Natural killer cell (primary cell): Measurements from ENCODE around the gene IFT52. TPM values are rescaled to one million over a fixed set of nuclear protein-coding genes. Genes with fewer than 3 reads are reported as not detected.

Experiments
- ATAC-seq, 3 donors: fragments of 150-1000 bp in 2 of 3; fragments of 200-7000 bp in 1 of 3; cut with Tn5 transposase; 1 replicate in 1 of 3; 2 replicates in 2 of 3; pipeline ENCODE4 v1.10.0; 2021; ENCODE audit warnings: mild to moderate bottlenecking in 2 of 3, moderate library complexity in 2 of 3
- DNase-seq, 2 donors: peaks; one replicate each; pipeline versions ENCODE4 v3.0.0 to v3.0.0-alpha.2; 2013 to 2021; ENCODE audit warnings: mixed read lengths in 1 of 2
- H3K27ac ChIP-seq: one replicate; pipeline ENCODE4 v1.5.1; 2013; ENCODE audit warnings: mild to moderate bottlenecking, low read length
- H3K27me3 ChIP-seq: one replicate; pipeline ENCODE4 v1.6.1; 2013; ENCODE audit warnings: low read length; ENCODE audit not compliant: control insufficient read depth, insufficient read depth
- H3K36me3 ChIP-seq: one replicate; pipeline ENCODE4 v1.6.1; 2013; ENCODE audit warnings: low read length; ENCODE audit not compliant: control insufficient read depth, insufficient read depth
- H3K4me1 ChIP-seq: one replicate; pipeline ENCODE4 v1.6.1; 2013; ENCODE audit warnings: low read length; ENCODE audit not compliant: control insufficient read depth, insufficient read depth
- H3K4me3 ChIP-seq: one replicate; pipeline ENCODE4 v1.5.1; 2013; ENCODE audit warnings: low read length
- H3K9me3 ChIP-seq: one replicate; pipeline ENCODE4 v1.6.1; 2013; ENCODE audit warnings: low read length; ENCODE audit not compliant: control insufficient read depth, insufficient read depth
- H3K27ac Mint-ChIP-seq, 2 donors: one replicate each; pipeline ENCODE4 v1.8.0; 2022; ENCODE audit warnings: mild to moderate bottlenecking in 2 of 2, mixed read lengths in 2 of 2, moderate library complexity in 1 of 2
- H3K27me3 Mint-ChIP-seq, 2 donors: one replicate each; pipeline ENCODE4 v1.8.0; 2022; ENCODE audit warnings: low read depth in 2 of 2, mixed read lengths in 2 of 2
- H3K36me3 Mint-ChIP-seq: one replicate; pipeline ENCODE4 v1.8.0; 2022; ENCODE audit warnings: mixed read lengths
- H3K4me1 Mint-ChIP-seq, 2 donors: one replicate each; pipeline ENCODE4 v1.8.0; 2022; ENCODE audit warnings: mixed read lengths in 2 of 2
- H3K4me3 Mint-ChIP-seq: one replicate; pipeline ENCODE4 v1.8.0; 2022; ENCODE audit warnings: mild to moderate bottlenecking, moderate library complexity, mixed read lengths
- H3K9me3 Mint-ChIP-seq, 2 donors: one replicate each; pipeline ENCODE4 v1.8.0; 2022; ENCODE audit warnings: mixed read lengths in 2 of 2
- WGBS: methylation state at CpG from one replicate; pipeline ENCODE4 v1.1.7; 2013; ENCODE audit warnings: missing lambda C conversion rate; ENCODE audit not compliant: insufficient coverage; 5-methylcytosine and 5-hydroxymethylcytosine counted together
- intact Hi-C: fragments of 100-400 bp; cut with micrococcal nuclease; formaldehyde crosslinking; loops from one replicate; pipeline ENCODE4 v1.14.2; 2022
- total RNA-seq, 4 donors: library from RNA; stranded (reverse); fragments of 120-200 nt in 1 of 4; gene quantifications; one replicate each; pipeline versions ENCODE4 v1.2.3 to v1.2.4, GENCODE V29; 2013 to 2022
- TF ChIP-seq, protein P1 (sequence below): fragments of 200-600 bp; IDR thresholded peaks from one replicate; pipeline ENCODE4 v1.8.0; 2022; ENCODE audit warnings: antibody characterized with exemption

The IFT52 gene
- total RNA-seq, 3 donors from 2014 or later (not counting 1 experiment from before 2014, with no cell fraction given) = 21.5 to 26.1 (median 22.4) TPM

DNA sequence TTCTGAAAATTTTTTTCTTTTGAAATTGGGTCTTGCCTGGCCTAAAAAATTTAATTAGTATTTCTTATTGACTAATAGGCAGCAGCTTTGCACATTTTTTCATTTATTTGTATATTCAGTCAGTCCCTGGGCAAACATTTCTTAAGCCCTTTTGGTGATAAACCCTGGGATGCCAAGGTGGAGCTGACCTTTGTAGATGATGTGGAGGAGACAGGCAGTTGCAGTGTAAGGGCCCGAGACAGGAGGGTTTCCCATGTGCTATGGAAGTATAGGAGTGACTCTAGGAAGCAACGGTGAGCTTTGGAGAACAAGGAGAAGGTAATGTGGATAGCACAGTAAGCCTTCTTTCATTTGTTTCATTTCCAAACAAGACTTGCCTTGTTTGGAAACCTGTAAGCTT is 79.7 kb downstream of the IFT52 start:
- ATAC-seq (no peak), DNase-seq (no peak)
- WGBS = 98% methylated on average over 2 of the region's 2 CpGs
- Mint-ChIP-seq H3K4me3 (no peak overlapping the region), H3K36me3 (no peaks in the 10 kb centered on the region), H3K27me3 (peaks cover 4 to 5% of the 10 kb centered on the region in 2 donors), H3K27ac (no peak overlapping the region), H3K4me1 (no peaks in the 10 kb centered on the region), H3K9me3 (no peaks in the 10 kb centered on the region)
- TF ChIP-seq, protein P1, sequence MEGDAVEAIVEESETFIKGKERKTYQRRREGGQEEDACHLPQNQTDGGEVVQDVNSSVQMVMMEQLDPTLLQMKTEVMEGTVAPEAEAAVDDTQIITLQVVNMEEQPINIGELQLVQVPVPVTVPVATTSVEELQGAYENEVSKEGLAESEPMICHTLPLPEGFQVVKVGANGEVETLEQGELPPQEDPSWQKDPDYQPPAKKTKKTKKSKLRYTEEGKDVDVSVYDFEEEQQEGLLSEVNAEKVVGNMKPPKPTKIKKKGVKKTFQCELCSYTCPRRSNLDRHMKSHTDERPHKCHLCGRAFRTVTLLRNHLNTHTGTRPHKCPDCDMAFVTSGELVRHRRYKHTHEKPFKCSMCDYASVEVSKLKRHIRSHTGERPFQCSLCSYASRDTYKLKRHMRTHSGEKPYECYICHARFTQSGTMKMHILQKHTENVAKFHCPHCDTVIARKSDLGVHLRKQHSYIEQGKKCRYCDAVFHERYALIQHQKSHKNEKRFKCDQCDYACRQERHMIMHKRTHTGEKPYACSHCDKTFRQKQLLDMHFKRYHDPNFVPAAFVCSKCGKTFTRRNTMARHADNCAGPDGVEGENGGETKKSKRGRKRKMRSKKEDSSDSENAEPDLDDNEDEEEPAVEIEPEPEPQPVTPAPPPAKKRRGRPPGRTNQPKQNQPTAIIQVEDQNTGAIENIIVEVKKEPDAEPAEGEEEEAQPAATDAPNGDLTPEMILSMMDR = no peak
- intact Hi-C loops = no loop called here
- peaks cover 8% of the 10 kb centered on the region for H3K27me3 ChIP-seq
- peaks cover 15% of the 10 kb centered on the region for H3K4me1 ChIP-seq
- no peaks in the 10 kb centered on the region for H3K9me3 ChIP-seq
- no peak overlapping the region for H3K27ac ChIP-seq
- H3K36me3 ChIP-seq = no peaks in the 10 kb centered on the region
- H3K4me3 ChIP-seq = no peak overlapping the region

DNA sequence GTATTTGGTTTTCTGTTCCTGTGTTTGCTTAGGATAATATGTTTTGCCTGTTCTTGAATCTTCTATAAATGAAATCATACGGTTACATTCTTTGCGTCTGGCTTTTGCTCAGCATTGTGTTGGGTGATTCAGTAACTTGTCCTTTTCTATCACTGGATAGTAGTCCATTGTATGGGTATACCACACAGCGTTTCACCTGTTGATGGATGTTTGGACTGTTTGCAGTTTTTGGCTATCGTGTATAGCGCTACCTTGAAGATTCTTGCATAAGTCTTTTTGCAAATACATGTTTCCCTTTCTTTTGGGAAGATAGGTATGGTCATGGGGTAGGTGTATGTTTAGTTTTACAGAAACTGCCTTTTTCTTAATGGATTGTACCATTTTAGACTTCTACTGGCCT is 85.6 kb downstream of the IFT52 start:
- H3K4me3 Mint-ChIP-seq = no peak overlapping the region

DNA sequence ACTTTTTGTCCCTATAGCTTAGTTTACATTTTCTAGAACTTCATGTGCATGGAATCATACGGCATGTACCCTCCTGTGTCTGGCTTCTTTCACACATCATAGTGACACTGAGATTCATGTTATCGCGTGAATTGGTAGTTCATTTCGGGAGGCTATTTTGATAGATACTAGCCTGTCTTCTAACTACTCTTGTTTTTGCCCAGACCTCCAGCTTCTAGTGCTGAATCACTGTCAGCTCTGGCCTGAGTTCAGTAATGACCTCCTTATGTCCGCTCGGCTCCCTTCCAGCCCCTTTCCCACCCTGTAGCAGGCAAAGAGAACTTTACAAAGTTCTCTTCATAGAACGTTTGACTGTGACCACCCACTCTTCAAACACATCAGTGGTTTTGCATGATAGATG is 90.2 kb downstream of the IFT52 start:
- no peaks in the 10 kb centered on the region for H3K4me1 Mint-ChIP-seq
- no peaks in the 10 kb centered on the region for H3K27me3 ChIP-seq
- no peaks in the 10 kb centered on the region for H3K36me3 Mint-ChIP-seq
- peak overlapping the region; percentile 84 for H3K27ac ChIP-seq
- H3K4me1 ChIP-seq = peaks cover 18% of the 10 kb centered on the region
- WGBS = 86% methylated on average over 7 of the region's 7 CpGs
- ATAC-seq (no peak), DNase-seq (no peak)
- no peaks in the 10 kb centered on the region for H3K27me3 Mint-ChIP-seq
- H3K9me3 Mint-ChIP-seq = no peaks in the 10 kb centered on the region
- H3K36me3 ChIP-seq = no peaks in the 10 kb centered on the region
- H3K4me3 ChIP-seq = no peak overlapping the region
- intact Hi-C loops = no loop called here
- TF ChIP-seq, protein P1 = no peak
- no peaks in the 10 kb centered on the region for H3K9me3 ChIP-seq
- no peak overlapping the region for H3K27ac Mint-ChIP-seq
- no peak overlapping the region for H3K4me3 Mint-ChIP-seq

More for the DNA sequence above, 85.6 kb downstream of the IFT52 start:
- Histone ChIP-seq H3K9me3 (no peaks in the 10 kb centered on the region), H3K27ac (no peak overlapping the region), H3K36me3 (no peaks in the 10 kb centered on the region), H3K27me3 (no peaks in the 10 kb centered on the region), H3K4me1 (peaks cover 4% of the 10 kb centered on the region), H3K4me3 (no peak overlapping the region)
- Mint-ChIP-seq H3K36me3 (no peaks in the 10 kb centered on the region), H3K9me3 (no peaks in the 10 kb centered on the region), H3K4me1 (no peaks in the 10 kb centered on the region), H3K27ac (no peak overlapping the region), H3K27me3 (no peaks in the 10 kb centered on the region)
- ATAC-seq (no peak), DNase-seq (no peak)
- TF ChIP-seq, protein P1 = no peak
- WGBS = 98% methylated on average over 5 of the region's 5 CpGs
- intact Hi-C loops = no loop called here

- no peak overlapping the region for H3K4me3 ChIP-seq
- H3K9me3 ChIP-seq = no peaks in the 10 kb centered on the region
- no peaks in the 10 kb centered on the region for H3K4me1 Mint-ChIP-seq
- H3K4me1 ChIP-seq = peaks cover 18% of the 10 kb centered on the region
- no peaks in the 10 kb centered on the region for H3K36me3 ChIP-seq
- H3K27ac Mint-ChIP-seq = no peak overlapping the region
- no peak overlapping the region for H3K4me3 Mint-ChIP-seq
- TF ChIP-seq, protein P1 = no peak
- ATAC-seq = peak in 1 of 3 donors; percentile 15
- H3K27ac ChIP-seq = peak overlapping the region; percentile 84
- H3K36me3 Mint-ChIP-seq = no peaks in the 10 kb centered on the region
- H3K27me3 ChIP-seq = no peaks in the 10 kb centered on the region
- peak in 1 of 2 donors; percentile 35 for DNase-seq
- WGBS = 66% methylated on average over 8 of the region's 8 CpGs
- intact Hi-C loops = no loop called here
- H3K9me3 Mint-ChIP-seq = no peaks in the 10 kb centered on the region
- H3K27me3 Mint-ChIP-seq = no peaks in the 10 kb centered on the region
Measured at GRCh38 chr20:43681468-43681942, 90.8 kb downstream of the IFT52 start.
